ENCODE data around the gene OR10A3.

Gene OR10A3

GRCh38 chr11:7944123-7944522, 2.6 kb upstream of the OR10A3 start:
- H3K4me3 ChIP-seq (ENCODE audit: control insufficient read depth, low read depth, low read length), result no peak overlapping the region
- no peak for DNase-seq (ENCODE audit: low read depth)
- TF ChIP-seq CTCF (IDR thresholded peaks at IDR 0.05; ENCODE audit: control insufficient read depth, insufficient read depth, low read depth, low read length, missing control alignments), result no peak

- no peak for DNase-seq (ENCODE audit: low read depth)
- no peak for TF ChIP-seq CTCF (IDR thresholded peaks at IDR 0.05; ENCODE audit: control insufficient read depth, insufficient read depth, low read depth, low read length, missing control alignments)
- H3K4me3 ChIP-seq (ENCODE audit: control insufficient read depth, low read depth, low read length), result no peak overlapping the region
These were observed 362 bp downstream of the OR10A3 start for GRCh38 chr11:7941146-7941545.

GRCh38 chr11:7936615-7937014, 4.9 kb downstream of the OR10A3 start:
- DNase-seq (ENCODE audit: low read depth), result no peak
- no peak overlapping the region for H3K4me3 ChIP-seq (ENCODE audit: control insufficient read depth, low read depth, low read length)
- TF ChIP-seq CTCF (IDR thresholded peaks at IDR 0.05; ENCODE audit: control insufficient read depth, insufficient read depth, low read depth, low read length, missing control alignments), result no peak

GRCh38 chr11:7931168-7931567, 10.3 kb downstream of the OR10A3 start, which contains the start of gene OR10A6:
OR10A6 (minus strand) TSS chr11:7931268; CDS start chr11:7928662, 2,606 bp downstream.
- DNase-seq (ENCODE audit: low read depth), result no peak
- no peak within 1 kb of the TSS for H3K4me3 ChIP-seq (ENCODE audit: control insufficient read depth, low read depth, low read length)
- no peak for TF ChIP-seq CTCF (IDR thresholded peaks at IDR 0.05; ENCODE audit: control insufficient read depth, insufficient read depth, low read depth, low read length, missing control alignments)

GRCh38 chr11:7927635-7928034, 13.9 kb downstream of the OR10A3 start:
- no peak for TF ChIP-seq CTCF (IDR thresholded peaks at IDR 0.05; ENCODE audit: control insufficient read depth, insufficient read depth, low read depth, low read length, missing control alignments)
- peak; percentile 16 for DNase-seq (ENCODE audit: low read depth)
- no peak overlapping the region for H3K4me3 ChIP-seq (ENCODE audit: control insufficient read depth, low read depth, low read length)

- no peak overlapping the region for H3K4me3 ChIP-seq (ENCODE audit: control insufficient read depth, low read depth, low read length)
- no peak for DNase-seq (ENCODE audit: low read depth)
- no peak for TF ChIP-seq CTCF (IDR thresholded peaks at IDR 0.05; ENCODE audit: control insufficient read depth, insufficient read depth, low read depth, low read length, missing control alignments)
These were observed 17.0 kb downstream of the OR10A3 start for GRCh38 chr11:7924536-7924935.

- DNase-seq (ENCODE audit: low read depth), result no peak
- TF ChIP-seq CTCF (IDR thresholded peaks at IDR 0.05; ENCODE audit: control insufficient read depth, insufficient read depth, low read depth, low read length, missing control alignments), result no peak
- H3K4me3 ChIP-seq (ENCODE audit: control insufficient read depth, low read depth, low read length), result no peak overlapping the region
These were observed 23.4 kb downstream of the OR10A3 start for GRCh38 chr11:7918141-7918540.
